B cell (primary cell): ENCODE data around the gene TBC1D14. TPM values are rescaled to one million over a fixed set of nuclear protein-coding genes. Genes with fewer than 3 reads are reported as not detected.

Experiments used
- ATAC-seq: fragments of 200-7000 bp; cut with Tn5 transposase; one replicate; pipeline ENCODE4 v1.10.0; 2021; ENCODE audit warnings: low read depth, mild to moderate bottlenecking, moderate number of reproducible peaks, moderate library complexity
- CTCF ChIA-PET: fragments of 350-600 bp; sonication (Branson Sonifier 250); formaldehyde crosslinking; loops from one replicate; lab custom pipeline; 2021; ENCODE audit warnings: antibody characterized with exemption, inconsistent platforms; lab: Charles Lee
- POLR2A ChIA-PET: fragments of 350-600 bp; sonication (Branson Sonifier 250); formaldehyde crosslinking; loops from one replicate; lab custom pipeline; 2021; ENCODE audit warnings: antibody characterized with exemption; lab: Charles Lee
- DNase-seq: peaks from one replicate; pipeline ENCODE4 v3.0.0; 2013
- H2AFZ ChIP-seq: 2 replicates; pipeline ENCODE4 v1.6.1; 2012; ENCODE audit warnings: mild to moderate bottlenecking, low read depth, low read length; ENCODE audit not compliant: insufficient read depth, poor library complexity, severe bottlenecking
- H3K27ac ChIP-seq, 2 donors: 1 replicate in 1 of 2; 2 replicates in 1 of 2; pipeline ENCODE4 v1.5.1; 2012 to 2013; ENCODE audit warnings: low read length in 2 of 2, mild to moderate bottlenecking in 2 of 2, moderate library complexity in 1 of 2
- H3K27me3 ChIP-seq, 4 experiments: fragments of 200-600 bp in 1 of 4; sonication (generic) in 1 of 4; replicated peaks in 1 of 4; 1 replicate in 2 of 4; 2 replicates in 2 of 4; pipeline versions ENCODE4 v1.6.1 to v1.7.0; 2013 to 2016; ENCODE audit warnings: low read length in 3 of 4, mild to moderate bottlenecking in 2 of 4, mixed read lengths in 1 of 4, moderate library complexity in 1 of 4; ENCODE audit not compliant: insufficient read depth in 4 of 4, control insufficient read depth in 3 of 4; ENCODE audit errors: control extremely low read depth in 1 of 4
- H3K36me3 ChIP-seq, 2 experiments: replicated peaks in 1 of 2; 1 replicate in 1 of 2; 2 replicates in 1 of 2; pipeline versions ENCODE4 v1.6.1 to v1.7.1; 2013; ENCODE audit warnings: low read length in 1 of 2; ENCODE audit not compliant: insufficient read depth in 2 of 2, control insufficient read depth in 1 of 2; ENCODE audit errors: control extremely low read depth in 1 of 2, extremely low read depth in 1 of 2
- H3K4me1 ChIP-seq, 2 donors: fragments of 200-600 bp in 1 of 2; sonication (generic) in 1 of 2; 1 replicate in 1 of 2; 2 replicates in 1 of 2; pipeline versions ENCODE4 v1.5.1 to v1.6.1; 2013 to 2017; ENCODE audit warnings: low read length in 2 of 2; ENCODE audit not compliant: control insufficient read depth in 2 of 2, insufficient read depth in 2 of 2
- H3K4me2 ChIP-seq: replicated peaks from 2 replicates; pipeline ENCODE3; 2012; ENCODE audit warnings: mild to moderate bottlenecking, low read depth, low read length; ENCODE audit not compliant: poor library complexity, severe bottlenecking
- H3K4me3 ChIP-seq, 5 experiments: fragments of 200-600 bp in 1 of 5; sonication (generic) in 1 of 5; 1 replicate in 3 of 5; 2 replicates in 2 of 5; pipeline versions ENCODE4 v1.5.1 to v1.7.0; 2011 to 2016; ENCODE audit warnings: low read length in 4 of 5, mild to moderate bottlenecking in 4 of 5, low read depth in 2 of 5, control low read depth in 1 of 5, moderate library complexity in 1 of 5; ENCODE audit not compliant: insufficient read depth in 1 of 5; ENCODE audit errors: control extremely low read depth in 1 of 5, extremely low read depth in 1 of 5
- H3K79me2 ChIP-seq: fragments of 200-600 bp; sonication (generic); one replicate; pipeline ENCODE4 v1.6.0; 2016; ENCODE audit warnings: low read length; ENCODE audit not compliant: control insufficient read depth, insufficient read depth
- H3K9ac ChIP-seq: fragments of 200-600 bp; sonication (generic); 2 replicates; pipeline ENCODE4 v1.6.1; 2017; ENCODE audit warnings: mild to moderate bottlenecking, low read length, moderate library complexity
- H3K9me3 ChIP-seq, 3 donors: one replicate each; pipeline versions ENCODE4 v1.6.1 to v1.7.1; 2013; ENCODE audit warnings: low read length in 2 of 3; ENCODE audit not compliant: control insufficient read depth in 2 of 3, insufficient read depth in 1 of 3; ENCODE audit errors: control extremely low read depth in 1 of 3
- H4K20me1 ChIP-seq: 2 replicates; pipeline ENCODE4 v1.6.0; 2012; ENCODE audit warnings: mild to moderate bottlenecking, low read length; ENCODE audit not compliant: insufficient read depth, control insufficient read depth, poor library complexity, severe bottlenecking
- H3K27ac Mint-ChIP-seq: one replicate; pipeline ENCODE4 v1.8.0; 2021; ENCODE audit warnings: mixed read lengths
- H3K27me3 Mint-ChIP-seq: one replicate; pipeline ENCODE4 v1.8.0; 2021; ENCODE audit warnings: mixed read lengths
- H3K4me1 Mint-ChIP-seq: one replicate; pipeline ENCODE4 v1.8.0; 2021; ENCODE audit warnings: mixed read lengths
- H3K4me3 Mint-ChIP-seq: one replicate; pipeline ENCODE4 v1.8.0; 2021; ENCODE audit warnings: mixed read lengths
- H3K9me3 Mint-ChIP-seq: one replicate; pipeline ENCODE4 v1.8.0; 2022; ENCODE audit warnings: mixed read lengths; ENCODE audit not compliant: insufficient read depth
- CTCF ChIP-seq: fragments of 200-600 bp; IDR thresholded peaks from one replicate; pipeline ENCODE4 v1.8.0; 2022; ENCODE audit warnings: antibody characterized with exemption, mild to moderate bottlenecking
- EZH2 ChIP-seq: IDR thresholded peaks from 2 replicates; pipeline ENCODE4 v1.6.1; 2012; ENCODE audit warnings: borderline replicate concordance, low read depth, mild to moderate bottlenecking, moderate library complexity, low read length; ENCODE audit not compliant: insufficient read depth, poor library complexity, severe bottlenecking
- WGBS: methylation state at CpG from one replicate; pipeline ENCODE4 v1.1.5; 2013; ENCODE audit warnings: missing lambda C conversion rate; ENCODE audit not compliant: insufficient coverage; 5-methylcytosine and 5-hydroxymethylcytosine counted together
- intact Hi-C: fragments of 100-400 bp; cut with micrococcal nuclease; formaldehyde crosslinking; loops from one replicate; pipeline ENCODE4 v1.10.0; 2022
- polyA plus RNA-seq: library from polyadenylated mRNA; depleted of rRNA; stranded (reverse); fragments of >200 nt; gene quantifications from 2 replicates; pipeline ENCODE4 v1.2.3, GENCODE V29; 2012
- total RNA-seq, 2 donors: library from RNA; stranded (reverse); fragments of 120-200 nt in 1 of 2; gene quantifications; 1 replicate in 1 of 2; 2 replicates in 1 of 2; pipeline versions ENCODE4 v1.2.3 to v1.2.4, GENCODE V29; 2013 to 2022

Gene TBC1D14
- total and polyA plus RNA-seq, 2 donors (not counting 1 experiment from before 2014, with no cell fraction given) = 21.9 to 42.0 TPM

- H3K27me3 ChIP-seq = no peaks in the 10 kb centered on the region
- H3K27me3 Mint-ChIP-seq = no peaks in the 10 kb centered on the region
- no peak overlapping the region for H2AFZ ChIP-seq
- no peaks in the 10 kb centered on the region for H4K20me1 ChIP-seq
- H3K4me1 ChIP-seq = no peaks in the 10 kb centered on the region
- DNase-seq (no peak), ATAC-seq (no peak)
- H3K27ac ChIP-seq = no peak overlapping the region
- no peaks in the 10 kb centered on the region for H3K36me3 ChIP-seq
- no peaks in the 10 kb centered on the region for H3K9me3 Mint-ChIP-seq
- H3K9ac ChIP-seq = no peak overlapping the region
- no peaks in the 10 kb centered on the region for H3K79me2 ChIP-seq
- no peak overlapping the region for H3K27ac Mint-ChIP-seq
- H3K4me3 ChIP-seq = no peak overlapping the region
- no peak overlapping the region for H3K4me3 Mint-ChIP-seq
- intact Hi-C loops = no loop called here
- H3K9me3 ChIP-seq = no peaks in the 10 kb centered on the region
- ChIA-PET CTCF (interaction anchor here (1.0 to 1.3 kb wide), 3 partner anchors 26 to 171 kb away, joined by 3 to 4 read pairs (median 3); no protein-coding TSS in a partner anchor), POLR2A (no interaction called here)
- H3K4me2 ChIP-seq = no peak overlapping the region
- no peak for TF ChIP-seq CTCF
- no peak for TF ChIP-seq EZH2
- peaks cover 2% of the 10 kb centered on the region for H3K4me1 Mint-ChIP-seq
- WGBS = 93% methylated on average over 9 of the region's 10 CpGs
These were observed 9.3 kb upstream of the TBC1D14 start for GRCh38 chr4:6900181-6900812.

GRCh38 chr4:6900956-6901355 is 8.7 kb upstream of the TBC1D14 start:
- Histone ChIP-seq H3K4me3 (no peak overlapping the region), H3K36me3 (no peaks in the 10 kb centered on the region), H3K4me2 (no peak overlapping the region), H2AFZ (no peak overlapping the region), H4K20me1 (no peaks in the 10 kb centered on the region), H3K4me1 (no peaks in the 10 kb centered on the region), H3K9me3 (no peaks in the 10 kb centered on the region), H3K27ac (no peak overlapping the region), H3K27me3 (no peaks in the 10 kb centered on the region), H3K9ac (no peak overlapping the region), H3K79me2 (no peaks in the 10 kb centered on the region)
- no peak for ATAC-seq
- ChIA-PET POLR2A (no interaction called here), CTCF (no interaction called here)
- Mint-ChIP-seq H3K9me3 (no peaks in the 10 kb centered on the region), H3K4me1 (peaks cover 2% of the 10 kb centered on the region), H3K27ac (no peak overlapping the region), H3K4me3 (no peak overlapping the region), H3K27me3 (no peaks in the 10 kb centered on the region)
- TF ChIP-seq CTCF = no peak
- no peak for TF ChIP-seq EZH2
- DNase-seq = no peak
- 95% methylated on average over 9 of the region's 12 CpGs for WGBS
- intact Hi-C loops = no loop called here
